Rectal smooth muscle tissue (tissue), 1 donor: ENCODE results near the gene SIM1.

Experiments used
- H3K27ac ChIP-seq: one replicate; pipeline ENCODE4 v1.7.0; 2013; ENCODE audit warnings: low read depth, low read length, inconsistent platforms
- H3K27me3 ChIP-seq: one replicate; pipeline ENCODE4 v1.7.0; 2013; ENCODE audit warnings: low read length; ENCODE audit not compliant: control insufficient read depth, insufficient read depth
- H3K36me3 ChIP-seq: one replicate; pipeline ENCODE4 v1.7.0; 2013; ENCODE audit warnings: low read length; ENCODE audit not compliant: control insufficient read depth, insufficient read depth
- H3K4me1 ChIP-seq: one replicate; pipeline ENCODE4 v1.7.0; 2013; ENCODE audit warnings: low read length; ENCODE audit not compliant: control insufficient read depth, insufficient read depth
- H3K4me3 ChIP-seq: one replicate; pipeline ENCODE4 v1.7.0; 2013; ENCODE audit warnings: low read length
- H3K9ac ChIP-seq: one replicate; pipeline ENCODE4 v1.7.0; 2013; ENCODE audit warnings: low read length

Gene SIM1

DNA sequence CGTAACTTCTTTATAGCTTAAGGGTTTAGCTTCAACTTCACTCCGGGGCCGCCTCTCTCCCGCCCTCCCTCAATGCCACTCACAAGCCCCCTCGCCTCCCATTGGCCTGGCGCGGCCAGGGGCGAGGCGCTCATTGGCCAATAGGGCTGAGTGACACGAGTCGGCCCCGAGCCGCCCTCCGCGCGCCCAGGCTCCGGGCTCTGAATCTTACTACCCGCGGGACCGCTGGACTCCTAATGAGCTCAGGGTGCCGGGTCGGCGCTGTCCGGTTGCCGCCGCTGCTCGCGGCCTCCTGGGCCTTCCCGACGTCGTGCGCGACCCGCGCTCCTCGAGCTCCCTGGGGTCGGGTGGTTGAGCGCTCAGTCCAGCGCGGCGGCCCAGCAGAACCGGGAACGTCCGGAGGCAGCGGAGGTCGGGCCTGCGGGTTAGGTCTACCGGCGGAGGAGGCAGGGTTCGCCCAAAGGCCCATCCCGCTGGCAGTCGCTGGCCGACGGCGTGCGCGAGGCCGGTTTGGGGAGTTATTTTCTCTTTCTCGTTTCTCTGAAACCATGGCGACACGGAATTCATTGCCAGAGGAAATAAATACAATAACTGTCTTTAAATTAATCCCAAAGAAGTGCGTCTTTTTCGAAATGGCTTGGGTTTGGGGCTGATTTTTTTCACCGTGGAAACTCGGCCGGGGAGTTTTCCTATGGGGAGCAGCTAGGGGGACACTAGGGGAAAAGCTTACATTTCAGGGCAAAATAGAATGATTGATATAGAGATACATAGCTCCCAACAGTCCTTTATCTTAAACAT is at the start of gene SIM1:
Gene SIM1, minus strand, starts transcription at position 19 of the 798 bp plus-strand sequence. CDS start 1,453 bp downstream, outside the sequence.
- Histone ChIP-seq H3K36me3 (no peaks in the 10 kb centered on the region), H3K4me1 (no peaks in the 10 kb centered on the region), H3K9ac (no peak within 1 kb of the TSS), H3K27me3 (peaks cover 62% of the 10 kb centered on the region), H3K27ac (no peak within 1 kb of the TSS), H3K4me3 (peak within 1 kb of the TSS; percentile 10)

DNA sequence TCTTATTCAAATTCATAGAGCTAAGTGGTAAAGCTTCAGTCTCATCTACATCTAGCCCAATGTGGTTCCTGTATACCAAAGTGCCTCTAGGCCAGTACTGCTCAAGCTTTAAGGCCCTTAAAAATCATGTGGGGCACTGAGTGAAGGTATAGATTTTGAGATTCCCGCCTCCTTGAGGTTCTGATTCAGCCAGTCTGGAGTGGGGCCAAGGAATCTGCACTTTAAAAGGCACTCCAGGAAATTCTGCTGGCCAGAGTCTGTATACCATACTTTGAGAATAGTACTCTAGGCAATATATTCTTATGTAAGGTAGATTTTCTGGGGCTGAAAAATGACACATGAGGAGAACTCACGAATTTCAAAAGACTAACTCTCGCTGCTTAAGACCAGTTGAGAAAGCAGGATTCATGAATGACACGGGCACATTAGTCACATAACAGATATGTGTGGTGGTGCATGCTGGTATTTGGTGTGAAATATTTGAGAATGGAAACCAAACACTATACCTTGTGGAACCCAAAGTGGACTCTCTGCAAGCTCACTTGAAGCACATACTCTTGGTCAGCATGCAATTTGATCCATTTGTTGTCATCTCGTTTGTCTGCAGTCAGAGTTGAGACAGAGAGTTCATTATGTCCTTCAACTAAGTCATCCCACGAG is 47.6 kb upstream of the SIM1 start:
- Histone ChIP-seq H3K4me1 (no peaks in the 10 kb centered on the region), H3K4me3 (no peak overlapping the region), H3K27ac (no peak overlapping the region), H3K27me3 (no peaks in the 10 kb centered on the region), H3K9ac (no peak overlapping the region), H3K36me3 (peaks cover 3% of the 10 kb centered on the region)

- Histone ChIP-seq H3K4me3 (no peak overlapping the region), H3K4me1 (no peaks in the 10 kb centered on the region), H3K27ac (no peak overlapping the region), H3K27me3 (no peaks in the 10 kb centered on the region), H3K9ac (no peak overlapping the region), H3K36me3 (peaks cover 3% of the 10 kb centered on the region)
Measured at GRCh38 chr6:100509101-100509500, 44.4 kb upstream of the SIM1 start.

- H3K9ac ChIP-seq, result no peak overlapping the region
- no peaks in the 10 kb centered on the region for H3K36me3 ChIP-seq
- no peaks in the 10 kb centered on the region for H3K27me3 ChIP-seq
- H3K4me1 ChIP-seq, result no peaks in the 10 kb centered on the region
- no peak overlapping the region for H3K4me3 ChIP-seq
- H3K27ac ChIP-seq, result no peak overlapping the region
Measured at GRCh38 chr6:100506651-100507050, 41.9 kb upstream of the SIM1 start.

- Histone ChIP-seq H3K36me3 (no peaks in the 10 kb centered on the region), H3K9ac (no peak overlapping the region), H3K27ac (no peak overlapping the region), H3K4me3 (no peak overlapping the region), H3K4me1 (no peaks in the 10 kb centered on the region), H3K27me3 (no peaks in the 10 kb centered on the region)
Measured at GRCh38 chr6:100504786-100505737, 40.3 kb upstream of the SIM1 start.

GRCh38 chr6:100503043-100503705 is 38.5 kb upstream of the SIM1 start:
- Histone ChIP-seq H3K27me3 (no peaks in the 10 kb centered on the region), H3K36me3 (no peaks in the 10 kb centered on the region), H3K9ac (no peak overlapping the region), H3K4me3 (no peak overlapping the region), H3K27ac (no peak overlapping the region), H3K4me1 (no peaks in the 10 kb centered on the region)

GRCh38 chr6:100493206-100493888 is 28.6 kb upstream of the SIM1 start:
- no peak overlapping the region for H3K4me3 ChIP-seq

DNA sequence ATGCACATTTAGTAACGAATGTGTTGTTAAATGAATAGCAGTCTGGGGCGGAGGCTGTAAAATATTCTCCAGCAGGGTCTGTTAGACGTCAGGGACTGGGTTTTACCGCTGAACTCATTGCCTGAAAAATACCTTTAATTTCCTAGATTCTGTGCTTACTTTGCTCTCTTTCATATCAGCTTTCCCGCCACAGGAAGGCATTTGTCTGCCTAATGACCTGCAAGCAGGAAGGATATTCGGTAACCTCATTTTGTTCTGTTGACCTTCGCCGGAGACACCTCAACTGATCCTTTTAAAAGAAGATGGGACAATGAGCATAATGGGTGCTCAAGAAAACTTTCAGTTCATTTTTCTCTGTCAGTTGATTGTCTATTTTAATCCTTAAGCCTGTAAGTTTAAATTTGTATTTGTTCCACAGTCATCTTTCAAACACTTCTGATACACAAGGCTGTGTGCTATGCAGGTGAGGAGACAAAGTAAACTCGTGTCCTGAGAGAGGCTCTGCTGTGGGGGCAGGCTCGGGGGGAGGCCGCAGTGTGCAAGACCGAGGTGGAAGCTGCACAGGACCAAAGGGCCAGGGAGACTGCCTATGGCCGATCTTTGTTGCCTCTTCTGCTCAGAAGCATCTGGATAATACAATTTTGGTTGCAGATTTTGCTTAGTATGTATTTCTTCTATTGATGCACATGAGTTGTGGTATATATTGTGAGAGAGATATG is 27.4 kb upstream of the SIM1 start:
- no peaks in the 10 kb centered on the region for H3K27me3 ChIP-seq
- H3K36me3 ChIP-seq, result no peaks in the 10 kb centered on the region
- H3K27ac ChIP-seq, result no peak overlapping the region
- H3K4me1 ChIP-seq, result no peaks in the 10 kb centered on the region
- H3K9ac ChIP-seq, result no peak overlapping the region
- no peak overlapping the region for H3K4me3 ChIP-seq

More at GRCh38 chr6:100493206-100493888, 28.6 kb upstream of the SIM1 start:
- Histone ChIP-seq H3K27me3 (no peaks in the 10 kb centered on the region), H3K4me1 (no peaks in the 10 kb centered on the region), H3K27ac (no peak overlapping the region), H3K36me3 (no peaks in the 10 kb centered on the region), H3K9ac (no peak overlapping the region)

GRCh38 chr6:100490065-100490464 is 25.3 kb upstream of the SIM1 start:
- H3K4me1 ChIP-seq, result no peaks in the 10 kb centered on the region
- H3K27me3 ChIP-seq, result no peaks in the 10 kb centered on the region
- H3K9ac ChIP-seq, result no peak overlapping the region
- H3K36me3 ChIP-seq, result no peaks in the 10 kb centered on the region
- H3K27ac ChIP-seq, result no peak overlapping the region
- H3K4me3 ChIP-seq, result no peak overlapping the region

DNA sequence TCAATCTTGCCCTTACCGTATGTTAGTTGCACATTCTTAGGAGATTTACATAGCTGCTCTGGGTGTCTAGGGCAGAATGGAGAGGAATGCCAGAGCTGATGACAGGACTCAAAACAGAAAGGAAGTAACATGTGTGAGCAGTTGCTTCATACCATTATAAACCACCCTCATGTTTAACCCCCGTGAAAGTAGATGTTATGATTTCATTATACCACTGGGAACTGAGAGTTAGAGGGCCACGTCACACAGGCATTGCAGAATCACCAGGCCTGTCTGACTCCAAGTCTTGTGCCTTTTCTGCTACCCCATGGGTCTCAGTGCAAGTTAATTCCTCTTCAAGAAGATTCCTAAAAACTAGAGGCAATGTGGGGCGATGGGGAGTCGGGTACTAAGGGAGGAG is 23.5 kb upstream of the SIM1 start:
- H3K36me3 ChIP-seq, result no peaks in the 10 kb centered on the region
- H3K27me3 ChIP-seq, result no peaks in the 10 kb centered on the region
- H3K4me3 ChIP-seq, result no peak overlapping the region
- H3K4me1 ChIP-seq, result no peaks in the 10 kb centered on the region
- no peak overlapping the region for H3K9ac ChIP-seq
- H3K27ac ChIP-seq, result no peak overlapping the region

DNA sequence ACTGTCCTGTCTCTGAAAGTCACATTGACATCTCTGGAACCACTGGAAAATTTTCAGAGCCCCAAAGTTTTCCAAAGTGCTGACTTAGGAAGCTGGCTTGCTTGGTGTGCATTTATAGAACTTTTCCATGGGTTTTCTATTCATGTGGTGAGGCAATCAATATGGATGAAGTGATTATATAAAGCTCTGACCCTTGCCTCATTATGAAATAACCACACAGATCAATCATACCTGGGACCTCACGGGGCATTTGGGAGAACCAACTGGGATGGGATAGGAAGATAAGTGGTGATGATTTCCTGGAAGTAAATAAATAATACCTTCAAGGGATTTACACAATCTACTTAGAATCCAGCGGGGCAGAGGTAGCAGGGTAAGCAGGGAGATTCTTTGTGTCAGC is 22.9 kb upstream of the SIM1 start:
- no peaks in the 10 kb centered on the region for H3K27me3 ChIP-seq
- H3K4me3 ChIP-seq, result no peak overlapping the region
- H3K27ac ChIP-seq, result no peak overlapping the region
- H3K4me1 ChIP-seq, result no peaks in the 10 kb centered on the region
- no peak overlapping the region for H3K9ac ChIP-seq
- no peaks in the 10 kb centered on the region for H3K36me3 ChIP-seq
